GM04504 (cell line): ENCODE results near the gene NUAK1.

Experiments used
- DNase-seq: peaks from one replicate; pipeline ENCODE4 v3.0.0-alpha.2; 2012; ENCODE audit warnings: low read depth

Gene NUAK1

DNA sequence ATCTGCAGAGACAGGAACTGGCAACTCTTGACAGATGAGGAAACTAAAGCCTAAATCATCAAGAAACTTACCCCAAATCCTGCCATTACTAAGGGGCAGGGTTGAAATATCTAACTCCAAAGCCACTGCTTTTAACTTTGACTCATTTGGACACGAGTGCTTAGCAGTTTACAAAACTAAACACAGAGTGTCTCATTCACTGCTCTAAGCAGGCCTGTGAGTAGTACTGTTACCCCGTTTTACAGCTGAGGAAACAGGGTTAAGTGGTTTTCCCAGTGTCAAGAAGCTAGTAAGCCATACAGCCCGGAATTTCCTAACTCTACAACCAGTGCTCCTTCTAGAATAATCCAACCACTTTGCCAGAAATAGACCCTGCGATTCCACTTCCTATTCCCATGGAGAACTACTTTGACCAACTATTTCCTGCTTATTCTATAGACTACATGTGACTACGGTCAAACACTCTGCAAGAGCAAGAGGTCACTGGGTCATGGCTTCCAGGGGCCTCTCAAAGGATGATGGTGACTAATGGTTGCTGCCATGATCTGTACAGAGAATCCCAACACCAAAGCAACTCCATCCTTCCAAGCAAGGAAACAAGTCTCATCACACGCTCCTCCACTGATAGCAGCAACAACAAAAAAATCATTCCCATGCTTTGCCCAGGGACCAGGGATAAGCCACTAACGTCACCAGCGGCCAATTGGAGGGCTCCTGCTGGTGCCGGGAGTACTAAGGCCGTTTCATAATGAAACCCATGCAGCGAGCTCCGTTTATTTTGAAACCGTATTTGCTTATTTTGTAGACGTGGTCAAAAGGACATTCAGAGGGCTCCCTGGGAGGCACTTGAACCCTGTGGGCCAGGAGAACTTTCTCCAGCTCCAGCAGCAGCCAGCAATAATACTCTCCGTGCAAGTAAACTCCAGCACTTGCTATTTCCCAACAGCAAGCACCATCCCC, 56.3 kb downstream of the NUAK1 start:
- DNase-seq: no peak

DNA sequence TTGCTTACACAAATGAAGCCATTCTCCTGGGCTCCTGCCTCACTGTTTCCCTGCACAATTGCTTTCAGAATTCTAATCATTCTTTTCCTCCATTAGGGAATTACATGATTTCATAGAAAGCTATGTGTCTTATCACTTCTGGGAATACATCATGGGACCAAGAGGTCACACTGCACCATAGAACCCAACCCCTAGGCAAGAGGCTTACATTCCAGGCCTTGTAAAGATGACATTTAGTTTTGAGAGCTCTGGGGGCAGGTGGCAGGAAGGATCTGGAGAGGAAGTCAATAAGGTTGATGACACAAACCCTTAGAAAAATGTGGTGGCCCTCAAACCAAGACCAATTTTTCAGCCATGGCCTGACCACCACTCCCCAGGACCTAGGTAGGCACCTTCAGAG, 57.1 kb downstream of the NUAK1 start:
- no peak for DNase-seq

DNA sequence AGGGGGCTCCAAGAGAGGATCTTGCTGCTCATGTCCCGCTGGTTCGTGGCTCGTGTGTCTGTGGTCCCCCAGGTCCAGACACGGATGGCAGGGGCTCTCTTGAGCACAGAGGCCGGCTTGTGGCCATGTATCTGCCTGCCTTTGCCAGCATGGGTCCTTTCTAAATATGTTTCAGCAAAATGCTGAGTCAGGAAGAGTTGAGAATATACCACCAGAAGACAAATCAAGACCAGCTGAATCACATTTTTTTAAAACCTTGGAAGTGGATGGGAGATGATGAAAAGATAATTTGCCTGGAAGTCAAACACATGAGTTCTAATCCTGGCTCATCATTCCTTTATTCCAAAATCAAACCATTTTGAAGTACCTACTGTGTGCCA, 58.0 kb downstream of the NUAK1 start:
- DNase-seq: no peak

DNA sequence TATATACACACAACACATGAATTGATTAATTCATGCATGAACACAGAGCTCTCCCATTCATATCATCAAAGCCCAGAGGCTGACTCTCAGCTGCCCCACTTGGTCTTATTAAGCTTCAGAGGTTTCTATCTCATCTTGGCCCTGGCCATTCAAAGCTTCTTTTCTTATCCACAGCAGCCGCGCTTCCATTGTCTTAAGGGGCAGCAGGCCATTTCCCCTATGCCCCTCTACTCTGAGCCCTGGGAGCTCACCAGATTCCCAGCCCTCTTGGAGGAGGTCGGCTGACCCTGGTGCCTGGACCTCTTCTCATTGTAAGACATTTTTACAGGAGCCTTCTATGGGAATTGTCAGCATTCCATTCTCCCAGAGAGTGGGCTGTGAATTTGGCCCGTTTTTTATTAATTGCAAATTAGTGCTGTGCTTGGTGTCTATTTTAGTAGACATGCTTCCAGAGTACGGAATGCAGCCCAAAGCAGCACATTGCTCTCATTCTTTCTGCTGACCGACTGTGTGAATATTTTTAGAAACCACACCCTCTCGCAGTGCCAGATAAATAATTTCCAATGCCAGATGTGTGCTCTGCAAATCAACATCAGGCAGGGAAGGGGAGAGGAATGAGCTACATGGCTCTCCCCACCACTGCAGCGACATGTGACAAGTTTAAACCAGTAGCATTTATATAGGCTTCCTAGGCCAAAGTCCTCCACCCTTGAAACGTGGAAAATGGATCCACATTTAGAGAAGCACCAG, 58.5 kb downstream of the NUAK1 start:
- peak; percentile 87 for DNase-seq

DNA sequence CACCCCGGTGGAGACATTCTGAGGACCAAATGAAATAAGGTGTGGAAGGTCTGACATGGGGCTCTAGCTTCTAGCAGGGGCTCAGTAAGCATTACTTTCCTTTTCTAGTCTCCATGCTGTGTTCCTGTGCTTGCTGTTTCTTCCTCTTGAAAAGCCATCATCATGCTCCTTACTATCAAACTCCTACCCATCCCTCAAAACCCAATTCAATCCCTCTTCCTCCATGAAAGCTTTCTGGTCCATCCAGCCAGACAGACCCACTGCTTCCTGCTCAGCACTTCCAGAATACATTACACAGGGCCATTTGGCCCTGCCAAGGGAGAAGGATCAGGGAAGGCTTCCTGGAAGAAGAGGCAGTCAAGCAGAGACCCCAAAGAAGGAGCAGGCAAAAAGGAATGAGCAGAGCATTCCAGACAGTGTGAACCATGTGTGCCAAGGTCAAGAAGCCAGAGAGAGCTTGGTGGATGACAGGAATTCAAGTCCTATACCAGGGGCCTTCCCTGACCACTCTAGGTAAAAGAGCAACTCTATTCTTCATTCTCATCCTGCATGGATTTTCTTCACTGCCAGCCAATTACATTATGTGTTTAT, 59.5 kb downstream of the NUAK1 start:
- no peak for DNase-seq

DNA sequence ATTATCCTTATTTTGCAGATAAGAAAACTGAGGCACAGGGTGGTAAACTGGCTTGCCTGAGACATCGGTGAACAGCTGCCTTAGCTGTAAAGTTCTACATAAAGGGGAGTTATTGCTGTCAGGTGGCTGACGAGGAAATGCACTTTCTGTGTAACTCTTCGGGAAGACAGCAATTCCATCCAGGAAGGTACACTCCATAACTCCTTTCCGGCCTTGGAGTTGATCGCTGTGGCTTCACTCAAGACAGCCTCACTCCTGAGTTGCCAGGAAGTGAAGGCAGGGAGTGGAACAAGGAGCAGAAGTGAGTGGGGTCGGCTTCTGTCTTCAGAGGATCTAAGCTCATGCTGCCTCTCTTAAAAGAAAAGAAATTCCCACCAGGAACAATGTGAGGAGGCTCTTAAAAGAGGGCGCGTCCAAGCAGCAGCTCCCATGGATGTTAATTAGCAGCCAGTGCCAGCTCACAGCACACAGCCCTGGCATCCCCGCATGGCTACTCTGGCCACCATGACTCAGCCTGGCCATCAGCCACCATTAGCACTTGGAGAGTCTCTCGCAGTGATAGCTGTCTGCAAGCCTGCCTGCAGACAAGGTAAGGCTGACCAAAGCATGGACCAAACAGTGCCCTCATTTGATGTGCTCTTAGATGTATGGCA, 60.3 kb downstream of the NUAK1 start:
- DNase-seq: peak; percentile 79

DNA sequence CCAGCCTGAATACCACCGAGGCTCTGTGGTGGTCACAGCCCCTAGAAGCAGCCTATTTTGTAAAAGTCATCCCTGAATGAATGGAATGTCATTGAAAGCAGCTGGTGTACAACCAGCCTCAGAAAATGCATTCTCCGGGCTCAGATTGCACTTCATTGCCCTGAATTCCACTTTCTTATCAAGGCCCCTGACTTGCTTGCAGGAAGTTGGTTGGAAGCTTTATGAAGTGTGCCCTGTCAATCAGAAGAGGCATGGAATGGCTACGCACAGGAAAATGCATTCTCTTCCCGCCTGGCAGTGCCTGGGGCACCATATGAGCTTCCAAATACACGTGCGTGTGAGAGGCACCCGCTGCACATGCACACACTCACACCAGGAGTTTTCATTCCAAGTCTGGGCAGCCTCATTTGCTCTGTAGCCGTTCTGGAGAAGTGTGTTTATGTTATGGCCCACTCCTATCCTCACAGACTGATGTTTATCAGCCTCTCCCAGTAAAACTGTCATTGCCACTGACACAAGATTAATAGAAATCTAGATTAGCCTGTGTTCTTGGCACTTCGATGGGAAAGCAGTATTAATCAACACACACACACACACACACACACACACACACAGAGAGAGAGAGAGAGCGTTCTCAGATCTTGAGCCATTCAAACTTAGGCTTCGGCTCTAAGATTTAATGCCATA, 63.9 kb downstream of the NUAK1 start:
- DNase-seq: no peak

DNA sequence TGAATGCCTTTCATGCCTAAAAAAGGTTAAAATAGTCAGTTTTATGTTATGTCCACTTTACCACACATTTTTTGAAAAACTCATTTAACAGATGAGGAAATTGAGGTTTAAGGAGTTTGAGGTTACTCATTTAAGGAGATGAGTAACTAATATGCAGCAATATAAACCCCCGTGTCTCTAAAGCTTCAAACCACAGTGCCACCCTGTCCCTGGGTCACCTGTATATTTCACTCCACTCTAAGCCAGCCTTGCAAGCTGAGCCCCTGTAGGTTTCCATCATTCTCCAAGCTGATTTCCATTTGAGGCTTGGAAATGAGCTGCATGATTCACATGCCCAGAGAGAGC, 64.4 kb downstream of the NUAK1 start:
- no peak for DNase-seq

DNA sequence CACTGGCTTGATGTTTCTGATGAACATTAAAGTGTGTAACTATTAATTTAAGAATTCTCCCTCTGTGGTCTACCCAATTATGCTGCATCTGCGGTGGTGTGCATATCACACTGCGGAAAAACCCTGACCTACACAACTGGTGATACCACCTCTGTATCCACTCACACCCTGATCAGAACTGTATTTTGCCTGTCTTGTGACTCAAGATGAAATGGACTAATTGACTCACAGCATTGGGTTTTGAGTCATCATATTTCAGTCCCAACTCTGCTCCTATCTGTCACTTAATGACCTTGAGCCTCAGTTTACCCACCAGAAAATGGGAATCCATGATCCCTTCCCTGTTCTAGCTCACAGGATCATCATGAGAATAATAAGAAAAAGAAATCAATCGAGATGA, 65.6 kb downstream of the NUAK1 start:
- no peak for DNase-seq

DNA sequence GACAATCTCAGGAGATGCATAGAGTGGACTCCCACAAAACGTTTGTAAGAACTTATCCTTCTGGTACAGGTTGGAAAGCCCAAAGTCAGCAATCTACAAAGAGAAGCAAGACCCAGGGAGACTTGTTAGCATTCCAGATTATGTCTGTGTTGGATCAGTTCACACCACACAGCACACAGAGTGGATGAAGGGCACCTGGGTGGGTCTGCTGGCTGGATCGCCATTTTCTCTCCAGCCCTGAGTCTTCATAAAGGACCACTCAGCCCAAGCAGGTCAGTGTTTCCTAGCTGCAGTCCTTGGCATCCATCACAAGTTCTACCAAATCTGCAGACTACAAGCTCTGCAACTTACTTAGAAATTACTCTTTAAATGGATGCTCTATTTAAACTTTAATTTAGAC, 66.0 kb downstream of the NUAK1 start:
- no peak for DNase-seq

DNA sequence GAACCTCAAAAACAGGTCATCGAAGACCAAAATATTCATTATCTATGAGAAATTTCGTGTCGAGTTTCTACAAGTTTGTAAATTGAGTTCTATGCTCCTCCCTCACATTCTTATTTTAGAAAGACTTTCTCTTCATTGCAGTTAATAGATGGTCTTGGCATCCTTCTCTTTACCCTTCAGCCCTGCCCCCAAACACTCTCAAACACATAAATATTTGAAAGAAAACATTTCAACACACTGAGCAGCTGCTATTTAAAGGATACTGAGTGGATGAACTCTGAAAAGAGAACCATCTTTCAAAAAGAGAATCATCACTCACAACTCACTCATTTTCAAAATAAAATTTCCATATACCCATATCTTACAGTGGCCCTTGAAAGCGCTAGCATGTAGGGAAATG, 67.1 kb downstream of the NUAK1 start:
- DNase-seq: no peak

DNA sequence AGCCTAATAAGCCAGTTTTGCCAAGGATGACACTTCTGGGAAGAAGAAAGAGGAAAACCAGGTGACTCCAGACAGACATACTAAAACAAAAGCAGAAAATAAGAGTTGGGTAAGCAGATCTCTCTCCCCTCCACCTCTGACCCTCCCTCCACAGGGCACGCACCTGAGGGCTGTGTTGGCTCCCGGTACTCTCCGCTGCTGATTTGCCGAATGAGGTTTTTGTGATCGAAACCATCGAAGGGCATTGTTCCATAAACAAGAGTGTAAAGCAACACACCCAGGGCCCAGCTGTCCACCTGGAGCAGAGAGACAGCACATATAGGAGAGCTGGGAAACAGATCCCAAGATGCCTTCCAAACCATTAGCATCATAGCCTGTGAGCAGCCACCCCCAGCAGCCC, 68.1 kb downstream of the NUAK1 start:
- DNase-seq: no peak

DNA sequence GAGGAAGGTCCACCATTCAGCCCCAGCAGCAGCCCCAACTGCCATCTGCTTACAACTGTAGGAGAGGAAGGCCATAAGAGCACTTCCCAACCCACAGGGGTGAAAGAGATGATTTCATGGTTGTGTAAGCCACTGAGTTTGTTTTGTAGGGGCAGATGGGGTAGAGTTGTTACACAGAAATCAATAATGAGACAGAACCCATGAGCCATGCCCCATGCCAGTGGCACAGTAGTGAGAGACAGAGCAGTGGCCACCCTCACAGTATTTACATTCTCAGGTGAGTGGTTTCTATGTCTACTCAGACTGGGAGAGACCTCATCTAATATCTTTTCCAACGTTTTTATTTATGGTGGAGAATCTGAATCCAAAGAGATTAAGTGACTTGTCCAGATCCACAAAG, 68.6 kb downstream of the NUAK1 start:
- DNase-seq: no peak

DNA sequence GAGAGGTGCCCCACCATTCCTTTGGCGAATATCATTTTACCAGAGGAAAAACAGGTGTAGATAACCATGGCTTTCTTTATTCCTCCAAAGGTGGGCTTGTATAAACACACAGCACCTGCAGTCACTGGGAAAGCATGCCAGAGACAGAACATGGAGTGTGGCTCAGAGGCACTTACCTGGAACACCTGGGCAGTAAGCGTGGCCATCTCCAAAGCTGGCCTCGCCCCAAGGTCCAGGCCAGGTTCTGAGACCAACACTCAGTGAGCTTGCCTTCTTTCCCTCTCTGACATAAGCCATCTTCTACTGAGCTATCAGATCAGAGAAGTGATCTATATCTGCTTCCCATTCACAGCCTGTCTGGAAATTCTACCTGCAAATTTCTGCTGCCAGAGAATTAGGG, 70.5 kb downstream of the NUAK1 start:
- no peak for DNase-seq

DNA sequence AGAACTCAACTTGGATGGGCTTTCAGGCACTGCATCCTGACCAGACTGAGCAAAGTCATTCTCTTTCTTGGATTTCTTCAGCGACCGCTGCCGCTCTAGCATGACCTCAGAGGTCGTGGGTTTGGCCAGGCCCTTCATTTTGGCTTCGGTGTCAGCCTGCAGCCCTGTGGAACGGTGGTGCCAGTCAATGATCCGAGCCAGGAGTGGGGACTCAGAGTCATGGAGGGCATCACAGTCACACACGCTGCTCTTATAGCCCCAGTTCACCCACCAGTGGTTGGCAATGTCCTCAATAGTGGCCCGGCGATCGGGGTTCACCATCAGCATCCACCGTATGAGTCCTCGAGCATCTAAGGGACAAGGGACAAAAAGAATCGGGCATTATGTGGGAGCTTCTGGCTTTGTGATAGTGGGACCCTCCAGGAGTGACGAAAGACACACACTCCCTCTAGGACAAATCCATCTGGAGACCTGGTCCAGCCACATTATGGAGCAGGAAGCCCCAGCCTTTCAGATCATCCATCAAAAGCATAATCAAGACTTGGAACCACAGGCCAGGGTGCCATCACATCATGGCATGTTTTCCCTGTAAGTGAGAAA, 71.0 kb downstream of the NUAK1 start:
- DNase-seq: no peak

DNA sequence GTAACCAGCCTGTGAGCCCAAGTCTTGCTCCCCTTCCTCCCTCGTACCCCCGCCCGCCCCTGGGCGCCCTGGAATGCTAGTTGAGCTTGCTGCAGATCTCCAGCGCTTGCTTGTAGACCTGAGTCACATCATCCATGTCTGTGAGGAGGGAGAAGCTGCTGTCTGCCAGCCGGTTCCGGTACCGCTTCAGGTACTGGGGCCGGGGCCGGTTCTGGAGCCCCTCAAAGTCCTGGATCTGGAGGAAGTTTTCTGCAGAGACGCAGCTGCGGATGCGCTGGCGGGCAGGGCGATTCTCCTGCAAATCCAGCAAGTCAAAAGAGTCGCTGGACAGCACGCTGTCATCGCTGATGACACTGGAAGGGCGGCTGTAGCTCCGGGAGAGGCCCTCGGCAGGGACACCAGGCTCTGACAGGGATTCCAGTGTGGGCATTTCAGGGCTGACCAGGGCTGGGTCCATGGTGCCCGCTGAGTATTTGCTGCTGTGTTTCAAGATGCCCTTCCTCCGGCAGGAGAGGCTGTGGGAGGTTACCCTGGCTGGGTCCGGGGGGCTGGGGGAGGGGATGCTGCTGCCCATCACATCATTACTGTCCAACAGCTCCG, 71.9 kb downstream of the NUAK1 start:
- no peak for DNase-seq

DNA sequence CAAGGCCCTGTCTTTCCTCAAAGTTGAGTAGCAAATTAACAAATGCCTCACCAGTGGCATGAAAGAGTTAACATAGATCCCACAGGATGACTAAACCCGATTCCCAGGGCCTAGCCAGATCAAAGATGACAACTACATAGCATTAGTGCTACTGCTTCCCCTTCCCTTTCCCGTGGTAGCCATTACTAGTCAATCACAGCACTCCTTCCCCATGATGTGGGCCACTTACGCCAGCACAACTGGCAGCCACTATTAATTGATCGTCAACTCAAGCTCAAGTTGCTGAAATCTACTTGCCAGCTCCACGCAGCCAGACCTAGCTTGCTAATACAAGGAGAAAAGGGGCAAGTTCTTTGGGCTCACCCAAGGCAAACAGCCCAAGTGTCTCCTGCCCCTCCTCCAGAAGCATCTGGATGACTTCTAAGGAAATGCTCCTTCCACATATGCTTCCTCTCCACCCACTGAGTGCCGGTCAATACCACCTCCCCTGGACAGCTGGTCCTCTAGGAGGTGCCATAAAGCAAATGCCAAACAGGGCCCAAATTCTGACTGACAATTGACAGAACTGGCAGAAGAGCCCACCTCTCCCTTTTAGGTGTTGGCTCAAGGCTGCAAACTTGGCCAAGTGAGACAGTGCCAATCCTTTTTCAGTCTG, 72.6 kb downstream of the NUAK1 start:
- DNase-seq: no peak

DNA sequence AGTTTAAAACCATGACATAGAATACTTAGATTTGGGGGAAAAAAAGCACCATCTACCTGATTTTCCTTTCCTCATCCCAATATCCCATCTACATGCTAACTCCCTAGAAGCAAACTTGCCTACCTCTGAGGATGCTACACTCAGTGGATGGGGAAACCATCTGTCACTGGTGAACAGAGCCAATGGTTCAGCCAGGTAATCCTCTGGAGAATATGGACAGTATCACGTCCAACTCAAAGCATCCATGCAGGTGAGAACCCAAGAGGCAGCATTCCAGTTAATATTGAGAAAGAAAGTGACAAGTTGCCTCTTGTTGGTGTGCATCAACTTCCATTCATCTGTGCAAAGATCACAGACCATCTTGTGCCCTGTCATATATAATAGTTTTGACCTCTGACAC, 73.2 kb downstream of the NUAK1 start:
- DNase-seq: no peak

DNA sequence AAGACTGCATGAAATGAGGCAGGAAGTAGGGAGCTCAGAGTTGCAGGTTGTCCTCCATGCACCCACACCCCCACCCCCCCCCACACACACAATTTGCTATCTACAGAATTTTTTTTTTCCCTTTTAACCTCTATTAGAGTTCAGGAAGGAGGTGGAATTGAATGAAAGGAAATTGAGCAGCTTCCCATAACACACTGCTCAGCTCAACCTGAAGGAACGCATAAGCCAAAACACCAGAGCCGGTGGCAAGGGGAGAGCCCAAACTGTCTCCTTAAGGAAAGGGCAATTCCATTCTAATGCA, 74.1 kb downstream of the NUAK1 start:
- DNase-seq: no peak

DNA sequence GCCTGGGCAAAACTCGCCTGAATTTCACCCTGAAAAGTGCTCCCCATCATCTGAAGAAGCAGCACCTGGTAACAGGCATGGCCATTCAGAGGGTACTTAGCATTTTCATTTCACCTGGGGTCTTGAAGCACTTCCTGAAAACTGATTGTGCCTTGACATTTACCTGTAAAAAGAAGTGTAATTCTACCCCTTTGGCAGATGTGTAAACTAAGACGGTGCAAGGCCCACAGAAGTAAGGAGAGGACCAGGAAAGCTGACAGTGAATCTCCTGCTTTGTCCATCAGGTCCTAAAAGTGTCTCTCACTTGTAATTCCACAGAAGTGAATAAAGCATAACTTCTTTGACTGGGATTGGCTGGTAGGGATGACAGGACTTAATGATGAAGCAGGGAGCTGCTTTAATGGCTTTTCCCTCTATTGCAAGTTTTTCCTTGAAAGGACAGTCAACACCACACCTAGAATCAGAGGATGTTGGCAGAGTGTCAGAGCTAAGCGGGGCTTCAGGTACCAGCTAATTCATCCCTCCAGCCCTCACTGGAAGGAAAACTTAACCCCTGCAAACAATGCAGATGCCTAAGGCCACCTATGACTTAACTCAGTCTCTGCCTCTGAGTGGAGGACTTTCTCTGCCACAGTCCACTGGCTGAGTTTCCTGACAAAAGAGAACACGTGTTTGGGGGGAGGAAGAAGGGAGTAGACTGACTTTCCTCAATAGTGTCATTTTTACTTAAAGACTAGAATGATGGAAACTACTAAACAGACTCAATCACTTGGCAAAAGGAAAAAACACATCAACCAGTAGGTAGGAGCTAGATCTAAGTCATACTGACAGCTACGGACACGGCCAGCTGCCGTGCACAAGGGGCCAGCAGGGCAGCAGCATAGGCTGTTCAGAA, 74.7 kb downstream of the NUAK1 start:
- DNase-seq: no peak
